ENCODE measurements around the gene RNF144B.

RNF144B gene

GRCh38 chr6:18488526-18489270 lies 101.5 kb downstream of the RNF144B start:
- no peak for DNase-seq (ENCODE audit: low read depth)

GRCh38 chr6:18489335-18489734 lies 102.2 kb downstream of the RNF144B start:
- no peak for DNase-seq (ENCODE audit: low read depth)

GRCh38 chr6:18491308-18492045 lies 104.3 kb downstream of the RNF144B start:
- DNase-seq (ENCODE audit: low read depth) = no peak

GRCh38 chr6:18492972-18493371 lies 105.8 kb downstream of the RNF144B start:
- no peak for DNase-seq (ENCODE audit: low read depth)

GRCh38 chr6:18493382-18493891 lies 106.3 kb downstream of the RNF144B start:
- DNase-seq (ENCODE audit: low read depth) = no peak

GRCh38 chr6:18493925-18494324 lies 106.8 kb downstream of the RNF144B start:
- DNase-seq (ENCODE audit: low read depth) = no peak

GRCh38 chr6:18495236-18495635 lies 108.1 kb downstream of the RNF144B start:
- no peak for DNase-seq (ENCODE audit: low read depth)

- DNase-seq (ENCODE audit: low read depth) = no peak
Observed at GRCh38 chr6:18496462-18496861, 109.3 kb downstream of the RNF144B start.

GRCh38 chr6:18497006-18497405 lies 109.9 kb downstream of the RNF144B start:
- no peak for DNase-seq (ENCODE audit: low read depth)

- DNase-seq (ENCODE audit: low read depth) = no peak
Observed at GRCh38 chr6:18498408-18498807, 111.3 kb downstream of the RNF144B start.

GRCh38 chr6:18500921-18501662 lies 113.9 kb downstream of the RNF144B start:
- DNase-seq (ENCODE audit: low read depth) = no peak

- no peak for DNase-seq (ENCODE audit: low read depth)
Observed at GRCh38 chr6:18501663-18502013, 114.5 kb downstream of the RNF144B start.

GRCh38 chr6:18503206-18503592 lies 116.0 kb downstream of the RNF144B start:
- DNase-seq (ENCODE audit: low read depth) = no peak

- no peak for DNase-seq (ENCODE audit: low read depth)
Observed at GRCh38 chr6:18503593-18504231, 116.6 kb downstream of the RNF144B start.

GRCh38 chr6:18504232-18504596 lies 117.1 kb downstream of the RNF144B start:
- DNase-seq (ENCODE audit: low read depth) = no peak

- no peak for DNase-seq (ENCODE audit: low read depth)
Observed at GRCh38 chr6:18506382-18507017, 119.3 kb downstream of the RNF144B start.

- DNase-seq (ENCODE audit: low read depth) = no peak
Observed at GRCh38 chr6:18507018-18507415, 119.9 kb downstream of the RNF144B start.

- DNase-seq (ENCODE audit: low read depth) = no peak
Observed at GRCh38 chr6:18507561-18507960, 120.4 kb downstream of the RNF144B start.

- no peak for DNase-seq (ENCODE audit: low read depth)
Observed at GRCh38 chr6:18509871-18510643, 122.9 kb downstream of the RNF144B start.

- no peak for DNase-seq (ENCODE audit: low read depth)
Observed at GRCh38 chr6:18510644-18511033, 123.5 kb downstream of the RNF144B start.

- DNase-seq (ENCODE audit: low read depth) = no peak
Observed at GRCh38 chr6:18511211-18511610, 124.1 kb downstream of the RNF144B start.

Data from activated gamma-delta T cell treated with anti-CD3 and anti-CD28 coated beads, Interleukin-2, amount 50 U/mL, for 16 hours (primary cell).